HG02884 (cell line): ENCODE data around the gene NLRP6.
"Not testable (repeated sequence)": the region's sequence is repeated elsewhere in the genome, so short reads cannot be mapped to it uniquely, and the experiment has no call there.

ENCODE experiments used
- ATAC-seq: cut with Tn5 transposase; IDR thresholded peaks from one replicate; pipeline ENCODE4 v1.9.1; 2021; ENCODE audit warnings: mild to moderate bottlenecking, moderate library complexity; ENCODE audit not compliant: unreplicated experiment

NLRP6 gene

DNA sequence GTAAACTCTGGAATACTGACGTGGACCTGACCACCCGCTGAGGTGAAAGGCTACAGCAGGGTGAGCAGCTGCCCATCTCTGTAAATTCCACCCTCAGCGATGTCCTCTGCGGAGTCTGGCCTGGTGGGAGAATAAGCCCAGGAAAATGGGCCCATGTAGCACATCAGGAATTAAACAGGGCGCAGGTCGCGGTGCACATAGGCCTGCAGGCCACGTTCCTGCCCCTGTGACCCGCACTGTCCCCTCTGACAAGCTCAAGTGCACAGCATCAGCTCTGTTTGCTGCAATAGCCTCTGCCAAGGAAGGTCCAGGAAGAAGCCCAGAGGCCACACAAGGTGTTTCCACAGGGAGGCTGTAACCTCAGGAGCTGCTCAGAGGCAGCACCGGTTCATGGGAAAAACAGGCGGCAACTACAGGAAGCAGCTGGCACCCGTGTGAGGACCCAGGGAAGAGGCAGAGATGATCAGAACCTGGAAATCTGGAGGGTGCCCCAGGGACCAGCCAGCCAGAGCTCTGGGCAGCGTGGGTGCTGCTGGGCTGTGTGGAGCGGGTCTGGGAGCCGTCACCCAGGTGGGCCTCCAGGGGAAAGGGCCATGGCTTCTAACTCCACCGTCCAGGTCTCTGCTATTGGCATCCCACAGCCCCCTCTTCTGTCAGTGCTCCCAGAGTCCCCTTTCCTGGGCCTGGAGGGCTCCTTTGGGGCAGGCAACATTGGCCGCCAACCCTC is 28.6 kb downstream of the NLRP6 start:
- ATAC-seq = no peak

DNA sequence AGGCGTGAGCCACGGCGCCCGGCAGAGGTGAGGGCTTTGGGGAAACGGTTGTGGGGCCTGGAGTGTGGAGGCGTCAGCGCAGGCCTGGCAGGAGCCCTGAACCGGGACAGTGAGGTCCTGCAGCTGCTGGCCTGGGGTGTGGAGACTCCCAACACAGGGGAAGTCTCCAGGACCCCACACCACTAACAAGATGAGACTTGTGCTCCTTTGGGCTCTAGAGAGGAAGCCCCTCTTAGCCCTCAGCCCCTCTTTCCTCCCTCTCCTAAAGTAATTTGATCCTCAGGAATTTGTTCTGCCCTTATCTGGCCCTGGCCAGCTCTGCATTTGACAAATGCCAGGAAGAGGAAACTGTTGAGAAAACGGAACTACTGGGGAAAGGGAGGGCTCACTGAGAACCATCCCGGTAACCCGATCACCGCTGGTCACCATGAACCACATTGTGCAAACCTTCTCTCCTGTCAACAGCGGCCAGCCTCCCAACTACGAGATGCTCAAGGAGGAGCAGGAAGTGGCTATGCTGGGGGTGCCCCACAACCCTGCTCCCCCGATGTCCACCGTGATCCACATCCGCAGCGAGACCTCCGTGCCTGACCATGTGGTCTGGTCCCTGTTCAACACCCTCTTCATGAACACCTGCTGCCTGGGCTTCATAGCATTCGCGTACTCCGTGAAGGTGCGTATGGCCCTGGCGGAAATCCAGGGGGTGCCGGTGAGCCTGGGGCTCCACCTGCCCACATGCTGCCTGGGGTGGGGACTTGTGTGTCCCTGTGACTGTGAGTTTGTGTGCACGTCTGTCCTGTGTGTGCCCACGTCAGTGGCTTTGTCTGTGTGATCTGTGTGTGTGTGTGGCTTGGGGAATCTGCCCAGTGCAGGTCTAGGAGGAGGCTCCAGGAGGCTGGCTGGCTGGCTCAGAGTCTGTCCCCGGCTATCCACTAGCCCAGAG is 29.8 kb downstream of the NLRP6 start, which contains the start of gene IFITM2:
Gene IFITM2, plus strand, starts transcription at position 51 of the 943 bp plus-strand sequence. Its CDS starts 377 bp downstream, at position 428.
- not testable (repeated sequence) for ATAC-seq

DNA sequence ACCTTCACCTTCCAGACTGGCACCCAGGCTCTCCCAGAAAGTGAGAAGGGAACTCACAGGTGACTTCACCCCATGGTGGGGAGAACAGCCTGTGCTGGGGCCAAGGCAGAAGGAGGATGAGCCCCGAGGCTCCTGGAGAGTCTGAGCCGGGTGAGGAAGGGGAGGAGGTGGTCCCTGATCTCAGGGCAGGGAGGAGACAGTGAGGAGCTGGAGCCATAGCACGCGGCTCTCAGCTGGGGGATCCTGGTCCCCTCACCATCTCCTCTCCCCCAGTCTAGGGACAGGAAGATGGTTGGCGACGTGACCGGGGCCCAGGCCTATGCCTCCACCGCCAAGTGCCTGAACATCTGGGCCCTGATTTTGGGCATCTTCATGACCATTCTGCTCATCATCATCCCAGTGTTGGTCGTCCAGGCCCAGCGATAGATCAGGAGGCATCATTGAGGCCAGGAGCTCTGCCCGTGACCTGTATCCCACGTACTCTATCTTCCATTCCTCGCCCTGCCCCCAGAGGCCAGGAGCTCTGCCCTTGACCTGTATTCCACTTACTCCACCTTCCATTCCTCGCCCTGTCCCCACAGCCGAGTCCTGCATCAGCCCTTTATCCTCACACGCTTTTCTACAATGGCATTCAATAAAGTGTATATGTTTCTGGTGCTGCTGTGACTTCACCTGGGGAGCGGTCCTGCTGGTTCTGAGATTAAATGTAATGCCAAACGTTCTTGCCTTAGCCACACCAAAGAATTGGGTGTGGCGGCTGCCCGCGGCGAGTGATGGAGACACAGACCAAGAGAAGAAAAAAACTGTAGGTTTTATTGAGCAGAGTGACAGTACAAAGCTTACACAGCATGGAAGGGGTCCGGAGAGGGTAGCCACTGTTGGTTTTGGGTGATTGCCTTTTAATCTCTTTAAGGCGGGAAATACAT is 30.8 kb downstream of the NLRP6 start:
- not testable (repeated sequence) for ATAC-seq

DNA sequence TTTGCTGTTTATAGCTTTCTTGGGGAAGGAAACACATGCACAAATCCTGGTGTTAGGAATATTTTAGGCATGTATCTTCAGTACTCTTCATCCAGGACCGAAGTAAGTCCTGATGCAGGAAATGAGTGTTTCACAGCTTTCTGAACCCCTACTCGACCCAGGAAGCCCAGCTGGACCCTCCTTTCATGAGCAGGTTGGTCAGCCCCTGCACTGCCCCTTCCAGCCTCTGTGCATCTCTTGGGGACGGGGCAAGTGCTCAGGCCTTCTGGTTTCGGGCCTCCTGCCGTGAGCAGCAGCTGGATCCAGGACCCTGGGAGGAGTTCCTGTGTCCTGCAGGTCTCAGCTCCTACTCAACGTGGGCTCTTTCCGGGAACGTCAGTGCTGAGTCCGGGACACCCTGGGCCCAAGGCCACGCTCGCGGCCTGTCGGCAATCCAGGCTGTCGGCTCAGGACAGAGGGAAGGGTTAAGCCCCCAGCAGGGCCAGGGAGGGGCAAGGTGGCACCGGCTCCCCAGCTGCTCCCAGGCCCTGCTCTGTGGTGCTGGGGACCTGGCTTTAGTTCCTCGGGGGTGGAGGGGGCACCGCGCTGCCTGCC is 31.9 kb downstream of the NLRP6 start:
- not testable (repeated sequence) for ATAC-seq

DNA sequence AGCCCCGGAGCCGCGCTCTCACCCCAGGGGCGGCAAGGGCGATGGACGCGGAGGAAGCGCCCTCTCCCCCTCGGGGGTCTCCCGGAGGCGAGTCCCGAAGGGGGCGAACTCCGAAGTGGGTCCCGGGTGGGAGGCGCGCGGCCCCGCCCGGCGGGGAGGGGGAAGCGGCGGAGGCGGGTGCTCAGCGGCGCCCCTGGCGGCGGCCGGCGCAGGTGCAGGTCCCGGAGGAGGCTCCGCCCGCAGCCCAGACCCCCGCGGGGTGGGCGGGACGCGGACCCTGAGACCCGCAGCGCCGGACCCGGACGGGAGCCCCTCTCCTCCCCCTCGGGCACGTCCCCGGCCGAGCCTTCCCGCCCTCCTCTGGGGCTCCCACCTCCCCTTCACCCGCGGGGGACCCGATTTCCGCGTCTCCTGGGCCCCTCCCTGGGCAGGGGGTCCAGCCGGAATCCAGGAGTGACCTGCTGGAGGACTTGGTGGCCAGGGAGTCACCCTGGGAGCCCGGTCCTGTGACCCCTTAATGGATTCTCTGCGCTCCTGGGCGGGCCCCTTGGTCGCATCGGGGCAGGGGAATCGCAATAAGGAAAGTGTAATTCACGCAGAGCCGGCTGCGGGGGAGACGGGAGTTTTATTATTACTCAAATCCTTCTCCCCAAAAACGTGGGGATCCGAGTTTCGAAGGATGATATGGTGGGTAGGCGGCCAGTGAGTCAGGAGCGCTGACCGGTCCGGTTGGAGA is 33.0 kb downstream of the NLRP6 start:
- not testable (repeated sequence) for ATAC-seq

DNA sequence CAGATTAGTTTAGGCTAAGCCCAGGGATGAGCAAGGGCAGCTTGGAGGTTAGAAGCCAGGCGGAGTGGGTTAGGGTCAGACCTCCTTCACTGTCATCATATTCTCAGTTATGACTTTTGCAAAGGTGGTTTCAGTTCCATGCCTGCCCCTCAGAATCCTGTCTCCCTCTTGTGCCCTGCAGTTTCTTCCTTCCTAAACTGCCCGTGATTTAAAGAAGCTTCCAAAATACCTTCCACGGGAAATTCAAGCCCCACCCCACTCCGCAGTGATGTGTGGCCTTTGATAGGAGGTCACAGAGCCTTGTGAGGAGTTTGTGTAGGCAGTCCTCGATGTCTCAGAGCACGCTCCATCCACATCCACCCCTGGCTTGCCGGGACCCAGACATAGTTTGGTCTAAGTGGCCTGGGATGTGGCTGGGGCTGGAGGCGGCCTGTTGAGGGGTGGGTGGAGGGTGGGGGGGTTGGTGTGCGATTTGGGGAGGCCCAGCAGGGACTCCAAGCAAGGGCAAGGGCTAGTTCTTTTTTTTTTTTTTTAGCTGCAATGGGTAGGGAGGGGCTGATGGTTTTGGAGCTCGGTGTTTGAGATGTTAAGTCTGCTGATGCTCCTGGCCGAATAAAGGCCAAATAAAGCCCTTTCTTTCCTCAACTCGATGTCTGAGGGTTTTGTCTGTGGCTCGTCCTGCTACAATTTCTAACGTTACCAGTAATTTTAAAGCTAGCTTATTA is 34.0 kb downstream of the NLRP6 start:
- no peak for ATAC-seq

DNA sequence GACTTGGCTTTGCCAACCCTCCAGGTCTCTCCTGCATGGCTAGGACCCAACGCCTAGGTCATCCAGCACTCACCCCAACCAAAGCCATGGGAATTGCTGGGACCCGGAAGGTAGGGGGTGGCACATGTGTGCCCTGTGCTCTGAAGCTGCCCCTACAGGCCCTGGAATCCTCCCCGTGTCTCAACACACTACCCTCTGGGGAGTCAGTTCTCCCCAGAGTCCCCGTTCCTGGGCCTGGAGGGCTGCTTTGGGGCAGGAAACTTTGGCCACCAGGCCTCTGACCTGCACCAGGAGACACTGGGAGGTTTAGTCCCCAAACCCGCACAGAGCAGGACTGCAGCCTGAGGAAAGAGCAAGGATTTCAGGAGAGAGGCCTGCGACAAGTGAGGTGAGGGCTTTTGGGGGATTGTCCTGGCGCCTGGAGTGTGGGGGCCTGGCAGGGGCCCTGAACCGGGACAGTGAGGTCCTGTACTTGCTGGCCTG is 35.1 kb downstream of the NLRP6 start:
- no peak for ATAC-seq

DNA sequence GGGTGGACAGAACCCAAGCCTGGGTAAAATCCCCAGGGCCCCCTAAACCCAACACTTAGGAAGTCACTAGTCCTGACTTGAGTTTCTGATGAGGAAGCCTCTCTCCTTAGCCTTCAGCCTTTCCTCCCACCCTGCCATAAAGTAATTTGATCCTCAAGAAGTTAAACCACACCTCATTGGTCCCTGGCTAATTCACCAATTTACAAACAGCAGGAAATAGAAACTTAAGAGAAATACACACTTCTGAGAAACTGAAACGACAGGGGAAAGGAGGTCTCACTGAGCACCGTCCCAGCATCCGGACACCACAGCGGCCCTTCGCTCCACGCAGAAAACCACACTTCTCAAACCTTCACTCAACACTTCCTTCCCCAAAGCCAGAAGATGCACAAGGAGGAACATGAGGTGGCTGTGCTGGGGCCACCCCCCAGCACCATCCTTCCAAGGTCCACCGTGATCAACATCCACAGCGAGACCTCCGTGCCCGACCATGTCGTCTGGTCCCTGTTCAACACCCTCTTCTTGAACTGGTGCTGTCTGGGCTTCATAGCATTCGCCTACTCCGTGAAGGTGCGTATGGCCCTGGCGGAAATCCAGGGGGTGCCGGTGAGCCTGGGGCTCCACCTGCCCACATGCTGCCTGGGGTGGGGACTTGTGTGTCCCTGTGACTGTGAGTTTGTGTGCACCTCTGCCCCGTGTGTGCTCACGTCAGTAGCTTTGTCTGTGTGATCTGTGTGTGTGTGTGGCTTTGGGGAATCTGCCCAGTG is 35.8 kb downstream of the NLRP6 start, which contains the start of gene IFITM1:
Gene IFITM1, plus strand, starts transcription at position 254 of the 767 bp plus-strand sequence. Its CDS starts 131 bp downstream, at position 385.
- no peak for ATAC-seq

DNA sequence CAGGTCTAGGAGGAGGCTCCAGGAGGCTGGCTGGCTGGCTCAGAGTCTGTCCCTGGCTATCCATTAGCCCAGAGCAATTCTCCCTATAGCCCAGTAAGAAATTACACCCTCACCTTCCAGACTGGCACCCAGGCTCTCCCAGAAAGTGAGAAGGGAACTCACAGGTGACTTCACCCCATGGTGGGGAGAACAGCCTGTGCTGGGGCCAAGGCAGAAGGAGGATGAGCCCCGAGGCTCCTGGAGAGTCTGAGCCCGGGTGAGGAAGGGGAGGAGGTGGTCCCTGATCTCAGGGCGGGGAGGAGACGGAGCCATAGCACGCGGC is 36.3 kb downstream of the NLRP6 start:
- not testable (repeated sequence) for ATAC-seq

DNA sequence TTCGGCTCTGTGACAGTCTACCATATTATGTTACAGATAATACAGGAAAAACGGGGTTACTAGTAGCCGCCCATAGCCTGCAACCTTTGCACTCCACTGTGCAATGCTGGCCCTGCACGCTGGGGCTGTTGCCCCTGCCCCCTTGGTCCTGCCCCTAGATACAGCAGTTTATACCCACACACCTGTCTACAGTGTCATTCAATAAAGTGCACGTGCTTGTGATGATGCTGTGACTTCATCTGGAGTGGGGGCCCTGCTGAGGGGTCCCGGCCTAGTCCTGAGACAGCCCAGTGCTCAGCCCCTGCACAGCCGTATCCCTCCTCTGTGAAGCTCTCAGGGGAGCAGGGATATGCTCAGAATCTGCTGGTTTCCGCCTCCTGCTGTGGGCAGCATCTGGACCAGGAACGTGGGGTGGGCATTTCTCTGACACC is 36.9 kb downstream of the NLRP6 start:
- no peak for ATAC-seq

DNA sequence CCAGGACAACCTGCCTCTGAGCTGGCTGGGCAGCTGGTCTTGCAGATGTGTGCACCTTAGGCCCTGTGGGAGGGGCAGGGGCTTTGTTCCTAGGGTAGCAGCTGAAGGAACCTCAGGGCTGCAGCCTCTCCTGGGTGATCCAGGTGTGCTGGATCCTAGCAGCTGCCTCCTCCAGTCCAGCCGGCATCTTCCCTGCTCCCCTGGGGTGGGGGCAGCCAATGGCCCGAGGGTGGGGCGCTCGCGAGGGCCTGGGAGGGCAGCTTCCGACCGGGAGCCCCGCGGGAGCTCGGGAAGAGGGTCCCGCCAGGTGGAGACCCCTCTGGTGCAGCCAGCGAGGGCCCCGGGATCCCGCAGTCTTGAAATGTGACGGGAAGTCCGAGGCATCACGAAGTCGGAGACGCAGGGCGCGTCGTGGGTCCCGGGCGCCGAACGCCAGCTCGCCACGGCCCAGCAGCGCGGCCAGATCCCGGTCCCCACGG is 37.3 kb downstream of the NLRP6 start:
- ATAC-seq = no peak

DNA sequence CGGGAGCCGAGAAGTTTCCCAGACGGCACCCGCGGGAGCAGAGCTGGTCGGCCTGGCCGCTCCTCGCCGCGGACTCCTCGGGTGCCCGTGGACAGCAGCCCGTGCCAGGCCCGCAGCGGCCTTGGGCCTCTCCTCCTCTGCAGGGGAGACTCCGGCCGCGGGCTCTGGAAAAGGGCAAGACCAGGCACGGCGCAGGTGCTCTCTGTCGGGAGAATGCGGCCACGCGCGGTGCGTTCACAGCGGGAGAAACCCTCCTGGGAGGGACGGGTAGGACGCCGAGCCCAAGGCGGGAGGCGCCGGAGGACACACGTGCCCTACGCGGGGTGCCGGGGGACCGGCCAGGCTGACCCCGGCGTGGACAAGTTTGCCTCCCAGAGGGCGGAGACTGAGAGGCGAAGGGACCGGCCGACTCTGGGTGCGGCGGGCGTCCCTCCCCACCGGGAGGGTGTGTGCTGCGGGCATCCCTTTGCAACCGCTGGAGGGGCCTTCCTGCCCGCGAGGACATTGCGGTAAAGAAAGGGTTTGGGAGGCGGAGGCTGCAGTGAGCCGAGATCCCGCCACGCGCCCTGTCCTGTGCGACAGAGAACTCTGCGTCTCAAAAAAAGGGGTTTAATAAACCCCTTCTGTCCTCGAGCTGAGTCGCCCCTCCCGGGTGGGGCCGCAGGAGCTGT is 38.0 kb downstream of the NLRP6 start:
- no peak for ATAC-seq

DNA sequence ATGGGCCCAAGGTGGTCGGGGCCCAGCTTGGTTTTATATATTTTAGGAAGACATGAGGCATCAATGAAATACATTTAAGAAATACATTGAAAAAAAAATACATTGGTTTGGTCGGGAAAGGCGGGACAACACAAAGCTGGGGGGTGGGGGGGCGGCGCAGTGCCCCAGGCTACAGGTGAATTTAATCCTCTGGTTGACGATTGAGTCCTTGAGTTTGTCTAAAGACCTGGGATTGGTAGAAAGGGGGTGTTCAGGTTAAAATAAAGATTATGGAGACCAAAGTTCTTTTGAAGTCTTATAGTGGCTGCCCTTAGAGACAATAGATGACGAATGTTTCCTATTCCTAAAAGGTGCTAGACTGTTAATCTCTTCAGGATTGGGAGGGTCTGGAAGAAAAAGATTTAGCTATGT is 38.7 kb downstream of the NLRP6 start:
- ATAC-seq = no peak

DNA sequence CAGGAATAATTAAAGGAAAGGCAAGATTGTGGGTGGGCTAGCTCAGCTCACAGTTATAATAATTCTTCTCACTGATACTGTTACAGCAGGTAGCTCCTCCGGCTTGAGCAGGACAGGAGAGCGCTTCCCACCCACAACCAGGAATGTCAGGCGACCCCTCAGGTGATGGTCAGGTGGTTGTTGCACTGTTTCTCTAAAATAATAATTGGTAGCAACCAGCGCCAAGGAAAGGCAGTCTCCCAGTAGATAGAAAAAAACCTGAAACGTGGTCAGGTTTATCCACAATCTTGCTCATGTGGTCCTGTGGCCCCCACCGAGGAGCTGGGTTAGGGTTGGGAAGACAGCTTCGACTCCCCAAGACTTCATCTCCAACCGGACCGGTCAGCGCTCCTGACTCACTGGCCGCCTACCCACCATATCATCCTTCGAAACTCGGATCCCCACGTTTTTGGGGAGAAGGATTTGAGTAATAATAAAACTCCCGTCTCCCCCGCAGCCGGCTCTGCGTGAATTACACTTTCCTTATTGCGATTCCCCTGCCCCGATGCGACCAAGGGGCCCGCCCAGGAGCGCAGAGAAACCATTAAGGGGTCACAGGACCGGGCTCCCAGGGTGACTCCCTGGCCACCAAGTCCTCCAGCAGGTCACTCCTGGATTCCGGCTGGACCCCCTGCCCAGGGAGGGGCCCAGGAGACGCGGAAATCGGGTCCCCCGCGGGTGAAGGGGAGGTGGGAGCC is 39.6 kb downstream of the NLRP6 start:
- not testable (repeated sequence) for ATAC-seq

DNA sequence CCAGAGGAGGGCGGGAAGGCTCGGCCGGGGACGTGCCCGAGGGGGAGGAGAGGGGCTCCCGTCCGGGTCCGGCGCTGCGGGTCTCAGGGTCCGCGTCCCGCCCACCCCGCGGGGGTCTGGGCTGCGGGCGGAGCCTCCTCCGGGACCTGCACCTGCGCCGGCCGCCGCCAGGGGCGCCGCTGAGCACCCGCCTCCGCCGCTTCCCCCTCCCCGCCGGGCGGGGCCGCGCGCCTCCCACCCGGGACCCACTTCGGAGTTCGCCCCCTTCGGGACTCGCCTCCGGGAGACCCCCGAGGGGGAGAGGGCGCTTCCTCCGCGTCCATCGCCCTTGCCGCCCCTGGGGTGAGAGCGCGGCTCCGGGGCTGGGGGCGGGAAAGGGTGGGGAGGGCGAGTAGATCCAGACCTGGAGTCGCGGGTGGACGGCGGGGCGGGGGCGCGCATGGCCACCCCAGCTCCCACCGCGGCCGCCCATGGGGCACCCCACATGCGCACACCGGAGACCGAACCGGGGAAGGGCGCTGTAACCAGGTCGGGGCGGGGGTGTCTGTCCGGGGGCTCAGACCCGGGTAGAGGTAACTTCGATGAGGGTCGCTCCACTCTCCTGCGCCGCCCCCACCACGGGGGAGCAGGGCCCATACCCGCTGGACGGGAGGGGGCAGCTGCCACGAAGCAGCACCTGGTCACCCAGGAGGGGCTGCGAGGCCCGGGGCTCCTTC is 40.4 kb downstream of the NLRP6 start:
- not testable (repeated sequence) for ATAC-seq
